Stimulated activated CD8-positive, alpha-beta memory T cell treated with anti-CD3 and anti-CD28 coated beads, Interleukin-4, amount 100 ng/mL, for 48 hours (primary cell): ENCODE measurements around the gene CENPB.

Experiments
- DNase-seq: peaks from one replicate; pipeline ENCODE4 v3.0.0-alpha.2; 2020

Gene CENPB

DNA sequence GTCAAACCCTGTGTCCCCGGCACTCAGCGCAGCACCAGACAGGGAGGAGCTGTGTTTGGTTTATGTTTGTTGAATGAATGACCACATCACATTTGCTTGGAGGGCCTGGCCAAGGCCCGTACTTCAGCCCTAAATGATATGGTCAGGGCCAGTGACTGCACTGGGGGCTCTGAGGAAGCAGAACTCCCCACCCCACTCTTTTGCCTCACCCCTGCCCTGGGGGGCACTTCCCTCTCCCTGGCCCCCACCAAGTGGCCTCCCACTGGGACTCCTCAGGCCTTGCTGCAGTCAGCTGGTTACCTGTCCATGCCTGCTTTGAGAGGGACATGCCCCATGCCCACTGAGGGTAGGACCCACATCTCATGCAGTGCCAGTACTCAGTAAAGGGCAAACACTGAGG, 21.9 kb downstream of the CENPB start:
- no peak for DNase-seq

DNA sequence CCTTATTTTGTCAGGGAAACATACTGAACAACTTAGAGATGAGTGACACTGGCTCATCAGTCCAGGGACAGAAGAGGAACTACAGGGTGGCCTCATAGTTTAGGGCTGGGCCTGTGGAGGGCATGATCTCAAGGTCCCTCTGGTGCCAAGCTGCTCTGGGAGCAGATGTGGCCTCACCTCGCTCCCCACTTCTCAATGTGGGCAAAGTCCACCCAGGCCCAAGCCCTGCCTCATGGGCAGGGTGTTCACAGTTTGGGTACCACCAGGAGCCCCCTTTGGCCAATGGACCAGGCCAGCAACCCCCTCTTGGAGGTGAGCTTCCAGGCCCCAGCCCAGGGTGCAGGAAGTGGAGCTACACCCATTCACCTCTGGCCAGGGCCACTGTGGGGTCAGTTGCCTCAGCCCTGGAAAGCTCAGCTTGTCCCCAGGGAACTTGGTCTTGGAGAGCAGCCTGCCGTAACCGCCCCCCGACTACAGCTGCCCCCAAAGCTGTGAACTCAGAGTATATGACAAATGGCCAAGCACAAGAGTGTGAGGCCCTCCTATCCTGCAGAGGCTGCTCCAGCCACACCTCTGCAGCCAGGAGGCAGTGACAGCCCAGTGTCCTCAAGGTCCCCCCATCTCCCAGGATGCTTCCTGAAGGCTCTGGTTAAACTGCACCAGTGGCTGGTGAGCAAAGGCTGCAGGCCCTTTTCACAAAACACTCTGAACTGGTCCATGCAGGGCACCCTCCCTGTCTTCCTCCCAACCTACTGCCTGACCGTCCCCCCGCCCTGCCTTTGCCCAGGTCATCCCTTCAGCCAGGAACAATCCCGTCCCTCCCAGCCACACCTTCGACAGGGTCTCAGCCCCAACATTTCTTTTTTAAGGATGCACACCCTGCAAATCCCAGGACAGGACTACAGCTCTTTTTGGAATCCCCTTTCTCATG, 22.6 kb downstream of the CENPB start:
- no peak for DNase-seq

DNA sequence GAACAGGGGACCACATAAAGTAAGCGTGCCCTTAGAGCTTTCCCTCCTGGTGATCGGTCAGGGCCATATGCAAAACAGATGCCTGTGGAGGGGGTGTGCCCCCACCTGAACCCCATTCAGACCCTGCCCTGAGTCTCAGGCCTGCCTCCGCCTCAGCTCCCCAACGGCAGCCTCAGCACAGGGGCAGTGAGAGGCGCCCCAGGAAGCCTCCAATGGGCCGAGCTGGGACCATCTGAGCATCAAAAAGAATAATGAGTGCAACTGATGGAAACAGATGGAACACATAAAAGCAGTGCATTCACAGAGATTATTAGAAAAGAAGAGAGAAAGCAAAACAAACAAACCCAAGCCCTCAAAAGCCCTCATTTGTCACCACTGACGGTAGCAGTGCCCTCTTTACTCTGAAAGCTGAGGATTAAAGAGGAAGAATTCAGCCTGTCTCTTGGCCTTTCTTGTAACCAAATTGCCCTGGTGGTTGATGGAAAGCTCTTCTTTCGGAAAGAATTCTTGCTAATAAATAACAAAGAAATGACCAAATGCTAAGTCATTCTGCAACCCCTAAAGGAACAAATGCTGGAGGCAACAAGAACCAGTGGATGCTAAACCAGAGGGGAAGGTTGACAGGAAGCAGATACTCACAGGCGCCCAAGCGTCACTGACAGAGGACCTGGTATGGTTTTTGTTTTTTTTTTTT, 25.7 kb downstream of the CENPB start:
- no peak for DNase-seq

DNA sequence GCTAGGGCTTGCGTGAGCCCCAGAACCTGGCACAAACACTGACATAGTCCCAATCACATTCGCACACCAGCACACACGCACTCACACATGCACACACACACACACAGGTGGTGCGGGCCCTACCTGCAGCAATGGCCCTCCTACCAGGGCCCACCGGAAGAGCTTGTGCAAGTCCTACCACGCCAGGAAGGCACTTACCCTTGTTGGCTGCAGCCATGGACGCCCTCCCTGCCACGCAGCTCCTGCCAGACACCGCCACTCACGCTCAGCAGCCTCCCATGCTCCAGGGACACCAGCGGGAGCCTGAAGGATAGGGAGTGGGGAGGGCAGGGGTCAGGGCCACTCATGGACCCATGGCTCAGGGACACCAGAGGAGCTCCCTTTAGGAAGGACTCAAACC, 26.7 kb downstream of the CENPB start:
- no peak for DNase-seq

DNA sequence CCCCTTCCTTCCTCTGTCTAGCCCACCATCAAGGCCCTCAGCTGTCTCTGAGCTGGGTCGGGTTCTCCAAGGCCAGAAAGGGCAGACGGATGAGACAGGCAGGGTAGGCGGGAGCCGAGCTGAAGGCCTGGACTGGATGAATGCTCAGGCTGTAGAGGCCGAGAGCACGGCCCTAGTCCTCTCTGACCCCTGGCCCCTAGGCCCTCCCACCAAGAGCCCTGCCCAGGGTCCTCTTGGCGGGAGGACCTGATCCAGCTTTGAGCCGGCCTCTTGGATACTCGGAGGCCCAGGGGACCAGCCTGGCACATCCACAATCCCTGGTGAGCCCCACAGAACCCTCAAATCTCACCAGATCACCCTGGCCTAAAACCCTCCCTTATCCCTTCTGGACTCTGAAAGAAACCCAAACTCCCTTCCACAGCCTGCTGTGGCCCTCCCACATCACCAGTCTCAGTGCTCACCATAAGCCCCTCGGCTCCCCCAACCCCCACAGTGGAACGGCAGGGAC, 27.2 kb downstream of the CENPB start:
- no peak for DNase-seq

DNA sequence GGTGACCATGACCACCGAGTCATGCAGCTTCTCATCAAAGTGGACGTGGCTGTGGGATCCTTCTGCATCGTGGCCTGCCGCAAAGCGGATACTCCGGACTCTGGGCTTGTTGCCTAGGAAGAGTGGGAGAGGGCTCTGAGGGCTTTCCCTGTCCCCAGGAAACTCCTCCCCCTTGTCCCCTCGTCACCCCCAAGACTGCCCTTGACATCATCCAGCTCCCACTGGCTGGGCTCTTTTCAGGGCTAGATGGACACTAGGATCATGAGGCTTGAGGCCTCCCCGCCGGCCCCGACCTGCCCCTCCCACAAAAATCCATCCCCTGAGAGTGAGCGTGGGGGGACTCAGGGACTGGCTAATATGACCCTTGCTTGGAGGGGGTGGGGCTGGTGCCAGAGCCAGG, 28.0 kb downstream of the CENPB start:
- no peak for DNase-seq

DNA sequence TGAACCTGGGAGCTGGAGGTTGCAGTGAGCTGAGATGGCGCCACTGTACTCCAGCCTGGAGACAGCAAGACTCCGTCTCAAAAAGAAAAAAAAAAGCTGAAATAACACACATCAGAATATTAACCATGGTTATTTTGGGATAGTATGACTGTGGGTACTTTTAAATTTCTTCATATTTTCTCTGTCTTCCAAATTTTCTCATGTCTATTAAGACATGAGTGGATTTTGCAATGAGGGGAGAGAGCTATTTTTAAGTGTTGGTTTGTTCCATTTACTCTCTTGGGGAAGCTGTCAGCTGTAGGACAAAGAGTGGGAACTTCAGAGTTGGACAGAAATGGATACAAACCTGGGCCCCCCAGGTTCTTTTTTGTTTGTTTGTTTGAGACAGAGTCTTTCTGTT, 29.3 kb downstream of the CENPB start:
- no peak for DNase-seq

DNA sequence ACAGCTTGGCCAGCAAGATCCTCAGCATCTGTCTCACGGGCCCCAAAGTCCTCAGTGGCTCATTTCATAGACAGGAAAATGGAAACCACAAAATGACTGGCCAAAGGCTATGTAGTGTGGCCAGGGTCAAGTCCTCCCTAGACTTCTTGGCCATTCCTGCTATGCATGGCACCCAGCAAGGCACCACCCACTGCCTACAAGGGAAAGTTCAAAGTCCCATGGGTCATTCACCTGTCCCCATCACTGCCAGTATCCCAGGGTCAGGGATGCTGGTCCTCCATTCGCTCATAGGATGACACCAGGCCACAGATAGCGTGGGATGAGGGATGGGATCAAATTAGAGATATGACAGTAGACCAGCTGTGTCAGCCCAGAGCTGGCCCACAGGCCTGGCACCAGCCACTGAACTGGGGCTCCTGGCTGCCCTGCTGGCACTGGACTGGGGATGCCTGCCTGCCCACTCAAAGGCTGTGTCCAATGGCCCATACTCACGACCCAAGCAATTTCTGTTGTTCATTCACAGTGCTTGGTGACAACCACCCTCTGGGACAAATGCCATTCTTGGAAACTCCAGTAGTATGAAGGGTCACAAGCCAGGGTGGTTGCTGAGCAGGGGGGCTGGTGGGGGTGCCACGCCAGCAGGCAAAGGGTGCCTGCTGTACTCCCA, 30.6 kb downstream of the CENPB start:
- DNase-seq: no peak

DNA sequence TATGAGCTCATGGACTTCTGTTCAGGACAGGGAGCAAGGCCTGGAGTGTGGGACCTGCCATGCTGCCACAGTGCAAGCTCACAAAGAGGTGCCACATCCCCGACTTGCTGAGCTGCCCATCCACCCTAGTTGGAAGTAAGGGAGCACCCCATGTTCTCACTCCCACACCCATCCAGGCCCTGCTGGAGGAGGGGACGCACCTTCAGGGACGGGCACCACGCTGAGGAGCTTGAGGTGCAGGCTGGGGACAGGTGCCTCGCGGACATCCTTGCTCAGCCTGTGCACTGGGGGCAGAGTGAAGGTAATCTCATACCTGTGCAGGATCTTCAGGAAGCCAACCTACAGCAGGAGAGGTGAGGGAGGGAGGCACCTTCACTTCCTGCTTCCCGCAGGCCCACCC, 31.3 kb downstream of the CENPB start:
- no peak for DNase-seq

DNA sequence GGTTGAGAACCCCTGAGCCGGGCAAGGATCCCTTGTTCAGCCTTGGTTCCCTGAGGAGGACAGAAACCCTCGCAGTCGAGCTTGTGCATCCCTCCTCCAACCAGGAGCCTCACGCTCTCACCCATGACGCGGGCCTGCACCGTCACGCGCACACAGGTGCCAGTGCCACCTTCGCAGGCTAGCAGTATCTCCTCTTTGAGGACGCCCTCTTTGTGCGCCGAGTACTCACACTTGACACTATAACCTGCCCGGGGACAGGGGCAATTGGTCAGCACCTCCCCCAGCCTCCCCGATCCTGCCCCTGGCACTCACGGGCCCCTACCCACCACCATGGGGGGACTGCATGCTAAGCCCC, 32.3 kb downstream of the CENPB start:
- no peak for DNase-seq

DNA sequence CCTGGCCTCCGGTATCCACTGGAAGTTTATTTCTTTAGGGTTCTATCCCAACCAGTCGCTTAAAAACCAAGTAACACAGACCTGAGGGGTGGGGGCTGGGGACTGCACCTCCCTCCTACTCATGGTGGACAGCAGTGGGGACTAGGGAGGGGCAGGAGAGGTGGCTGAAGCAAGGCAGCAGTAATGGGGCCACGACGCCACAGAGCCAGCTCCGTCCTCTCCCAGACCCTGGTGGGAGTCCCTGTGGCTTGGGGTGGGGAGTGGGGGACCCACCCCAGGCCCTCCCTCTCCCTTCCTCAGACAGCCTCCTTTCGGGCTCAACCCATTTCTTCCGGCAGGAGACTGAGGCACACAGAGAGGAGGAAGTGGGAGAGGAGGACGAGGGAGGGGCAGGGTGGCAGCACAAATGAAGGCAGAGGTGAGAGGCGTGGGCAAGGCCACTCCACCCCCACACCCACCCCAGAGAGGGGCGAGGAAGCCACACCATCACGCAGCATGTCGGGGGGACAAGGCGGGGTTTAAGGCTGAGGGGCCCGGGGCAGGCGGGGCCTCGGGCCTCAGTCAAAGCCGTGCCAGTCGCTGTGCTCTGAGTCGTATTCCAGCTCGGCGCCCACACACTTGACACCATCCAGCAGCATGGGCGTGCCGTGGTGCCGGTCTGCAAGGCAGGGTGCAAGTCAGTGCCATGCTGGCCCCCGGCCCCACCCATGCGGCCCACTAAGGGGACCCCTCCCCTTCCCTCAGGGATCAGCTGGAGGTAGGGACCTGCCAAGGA, 32.9 kb downstream of the CENPB start:
- no peak for DNase-seq

DNA sequence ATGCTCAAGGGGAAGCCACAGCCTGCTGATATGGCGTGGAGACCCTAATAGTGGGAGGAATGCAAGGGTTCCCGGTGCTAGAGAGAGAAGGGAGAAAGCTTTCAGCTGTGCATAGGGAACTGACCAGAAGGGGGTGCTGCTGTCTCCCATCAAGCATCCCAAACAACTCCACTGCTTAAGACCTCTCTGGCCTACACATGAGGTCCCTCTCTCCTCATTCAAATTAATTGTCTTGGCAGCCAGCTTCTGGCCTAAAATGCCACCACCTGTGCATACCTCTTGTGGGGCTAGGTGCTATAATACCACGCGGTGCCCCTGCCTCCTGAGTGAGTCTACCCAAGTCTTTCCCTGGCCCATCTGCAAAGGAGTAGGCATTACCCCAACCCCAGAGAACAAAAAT, 33.4 kb downstream of the CENPB start:
- DNase-seq: peak; percentile 74

DNA sequence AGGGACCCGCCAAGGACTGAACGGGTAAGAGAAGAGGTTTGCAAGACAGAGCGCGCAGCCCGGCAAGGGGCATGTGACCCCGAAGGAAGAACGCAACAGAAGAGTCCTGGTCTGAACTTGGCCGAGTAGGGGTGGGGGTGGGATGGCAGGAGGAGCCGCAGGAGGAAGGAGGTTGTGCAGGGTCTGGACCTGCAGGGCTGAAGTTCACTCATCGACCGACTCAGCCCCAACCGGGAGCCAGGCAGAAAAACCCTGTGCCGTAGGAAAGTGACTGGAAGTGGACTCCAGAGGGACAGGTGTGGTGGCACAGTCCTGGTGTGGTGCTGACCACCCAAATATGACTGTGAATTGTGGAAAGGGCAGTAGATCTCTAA, 34.2 kb downstream of the CENPB start:
- no peak for DNase-seq

DNA sequence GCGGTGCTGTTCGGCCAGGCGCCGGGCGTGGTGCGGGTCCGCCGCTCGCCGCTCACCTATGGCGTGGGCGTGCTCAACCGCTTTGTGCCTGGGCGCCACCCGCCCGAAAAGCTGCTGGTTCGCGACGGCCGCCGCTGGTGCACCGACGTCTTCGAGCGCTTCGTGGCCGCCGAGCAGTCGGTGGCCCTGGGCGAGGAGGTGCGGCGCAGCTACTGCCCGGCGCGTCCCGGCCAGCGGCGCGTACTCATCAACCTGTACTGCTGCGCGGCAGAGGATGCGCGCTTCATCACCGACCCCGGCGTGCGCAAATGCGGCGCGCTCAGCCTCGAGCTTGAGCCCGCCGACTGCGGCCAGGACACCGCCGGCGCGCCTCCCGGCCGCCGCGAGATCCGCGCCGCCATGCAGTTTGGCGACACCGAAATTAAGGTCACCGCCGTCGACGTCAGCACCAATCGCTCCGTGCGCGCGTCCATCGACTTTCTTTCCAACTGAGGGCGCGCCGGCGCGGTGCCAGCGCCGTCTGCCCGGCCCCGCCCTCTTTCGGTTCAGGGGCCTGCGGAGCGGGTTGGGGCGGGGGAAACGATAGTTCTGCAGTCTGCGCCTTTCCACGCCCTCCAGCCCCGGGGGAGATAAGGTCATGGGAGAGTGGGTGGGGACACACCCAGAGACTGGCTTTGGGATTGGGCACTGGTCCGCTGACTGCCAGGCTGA, 34.7 kb downstream of the CENPB start:
- DNase-seq: peak; percentile 70

DNA sequence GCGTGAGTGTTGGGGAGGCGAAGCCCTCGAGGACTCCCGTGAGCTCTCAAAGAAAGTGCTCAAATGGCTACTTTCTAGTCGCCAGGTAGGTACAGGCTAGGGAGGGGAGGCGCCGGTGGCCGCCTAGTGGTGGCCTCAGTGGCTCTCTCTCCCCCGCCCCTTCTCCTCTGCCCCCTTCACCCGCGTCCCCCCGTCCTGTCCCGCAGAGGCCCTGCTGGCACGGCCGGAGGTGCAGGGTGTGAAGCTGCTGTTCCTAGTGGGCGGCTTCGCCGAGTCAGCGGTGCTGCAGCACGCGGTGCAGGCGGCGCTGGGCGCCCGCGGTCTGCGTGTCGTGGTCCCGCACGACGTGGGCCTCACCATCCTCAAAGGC, 35.2 kb downstream of the CENPB start:
- DNase-seq: no peak

DNA sequence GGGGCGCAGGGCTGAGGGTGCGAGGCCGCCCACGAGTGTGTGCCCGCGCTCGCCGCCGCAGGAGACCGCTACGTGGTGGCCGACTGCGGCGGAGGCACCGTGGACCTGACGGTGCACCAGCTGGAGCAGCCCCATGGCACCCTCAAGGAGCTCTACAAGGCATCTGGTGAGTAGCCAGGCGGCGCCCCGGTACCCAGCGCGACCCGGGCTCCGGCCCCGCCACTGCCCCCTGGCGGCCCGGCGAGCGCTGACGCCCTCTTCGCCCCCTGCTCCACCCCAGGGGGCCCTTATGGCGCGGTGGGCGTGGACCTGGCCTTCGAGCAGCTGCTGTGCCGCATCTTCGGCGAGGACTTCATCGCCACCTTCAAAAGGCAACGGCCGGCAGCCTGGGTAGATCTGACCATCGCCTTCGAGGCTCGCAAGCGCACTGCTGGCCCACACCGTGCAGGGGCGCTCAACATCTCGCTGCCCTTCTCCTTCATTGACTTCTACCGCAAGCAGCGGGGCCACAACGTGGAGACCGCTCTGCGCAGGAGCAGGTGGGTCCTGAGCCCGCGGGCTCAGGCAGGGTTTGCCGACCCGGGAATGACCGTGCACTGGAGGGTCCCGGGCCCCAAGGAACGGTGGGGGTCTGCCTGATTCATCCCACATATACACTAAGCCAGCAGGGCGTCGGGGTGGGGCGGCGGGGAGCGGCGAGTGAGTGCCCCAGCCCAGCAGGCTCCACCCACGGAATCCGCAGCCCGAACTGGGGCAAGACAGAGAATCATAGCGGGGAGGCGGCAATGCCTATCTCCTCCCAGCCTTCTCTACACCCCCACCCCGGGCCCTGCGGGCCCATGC, 36.6 kb downstream of the CENPB start:
- peak; percentile 67 for DNase-seq

DNA sequence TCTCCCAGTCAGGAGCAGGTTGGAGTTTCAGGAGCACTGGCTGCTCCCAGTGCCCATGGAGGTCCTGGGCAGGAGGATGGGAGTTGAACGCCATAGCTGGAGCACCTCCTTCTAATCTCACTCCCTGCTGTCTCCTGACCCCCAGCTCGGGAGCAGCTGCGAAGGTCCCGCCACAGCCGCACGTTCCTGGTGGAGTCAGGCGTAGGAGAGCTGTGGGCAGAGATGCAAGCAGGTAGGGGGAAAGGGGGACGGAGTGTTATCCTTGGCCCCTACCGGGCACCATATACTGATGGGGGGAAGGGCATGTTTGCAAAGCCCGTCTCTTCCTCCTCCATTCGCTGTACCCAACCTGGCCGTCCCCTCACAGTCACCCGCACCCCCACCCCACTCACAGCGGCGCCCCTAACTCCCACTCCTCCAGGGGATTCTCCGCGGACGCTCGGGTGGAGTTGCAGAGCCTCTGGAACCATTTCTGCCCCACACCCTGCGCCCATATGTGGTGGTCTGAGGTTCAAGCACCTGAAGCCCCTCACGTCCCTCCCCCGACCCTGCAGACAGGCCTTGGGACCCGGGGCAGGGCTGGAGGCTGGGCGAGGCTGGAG, 37.4 kb downstream of the CENPB start:
- DNase-seq: no peak

DNA sequence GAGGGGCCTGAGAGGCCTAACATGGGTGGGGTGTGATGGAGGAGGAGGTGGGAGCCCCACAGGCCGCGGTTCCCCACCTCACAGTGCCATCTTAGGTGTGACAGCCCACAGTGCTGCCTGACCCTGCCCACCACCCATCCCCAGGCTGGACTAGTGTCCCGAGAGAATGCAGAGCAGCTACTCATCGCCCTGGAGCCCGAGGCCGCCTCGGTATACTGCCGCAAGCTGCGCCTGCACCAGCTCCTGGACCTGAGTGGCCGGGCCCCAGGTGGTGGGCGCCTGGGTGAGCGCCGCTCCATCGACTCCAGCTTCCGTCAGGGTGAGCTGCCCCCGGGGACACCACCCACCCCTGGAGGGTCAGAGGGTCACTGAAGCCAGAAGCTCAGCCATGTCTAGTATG, 38.5 kb downstream of the CENPB start:
- DNase-seq: no peak

DNA sequence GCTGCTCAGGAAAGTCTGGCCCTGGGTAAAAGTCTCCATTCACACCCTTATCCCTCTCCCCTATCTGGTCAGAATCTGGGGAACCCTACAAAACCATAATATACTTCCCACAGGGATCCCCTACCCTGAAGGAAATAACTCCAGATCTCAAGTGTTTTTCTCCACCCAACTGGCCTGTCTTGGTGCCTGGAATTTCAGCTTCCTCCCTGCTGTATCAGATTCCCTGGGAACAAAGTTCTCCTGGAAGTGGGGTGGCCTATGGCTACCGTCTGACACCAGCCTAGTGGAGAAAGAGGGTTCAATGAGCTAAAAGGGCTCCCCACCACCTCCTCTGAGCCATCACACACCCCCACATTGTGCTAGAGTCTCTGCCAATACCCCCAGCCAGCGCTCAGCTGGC, 39.1 kb downstream of the CENPB start:
- DNase-seq: no peak

DNA sequence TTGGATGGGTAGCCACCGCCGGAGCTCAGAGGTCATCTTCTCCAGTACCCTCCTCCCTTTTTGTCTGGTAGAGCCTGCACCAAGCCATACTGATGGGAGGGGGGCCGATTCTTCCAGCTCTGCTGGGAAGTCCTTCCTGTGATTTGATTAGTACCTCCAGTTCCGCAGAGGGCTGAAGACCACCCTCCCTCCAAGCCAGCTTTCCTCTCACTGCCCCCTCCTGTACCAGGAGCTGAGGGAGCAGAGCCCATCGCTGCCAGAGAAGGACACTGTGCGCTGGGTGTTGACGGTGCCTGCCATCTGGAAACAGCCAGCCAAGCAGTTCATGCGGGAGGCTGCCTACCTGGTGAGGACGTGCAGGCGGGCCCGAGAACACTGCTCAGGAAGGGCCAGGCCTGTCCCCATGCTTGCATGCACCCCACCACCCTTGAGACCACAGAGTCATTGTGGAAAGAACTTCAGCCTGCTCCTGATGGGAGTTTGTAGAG, 40.8 kb downstream of the CENPB start:
- DNase-seq: no peak
